GM21526 (cell line): ENCODE results near the gene MYO5A.
"Not testable (repeated sequence)": the region's sequence is repeated elsewhere in the genome, so short reads cannot be mapped to it uniquely, and the experiment has no call there.

Experiments
- ATAC-seq: cut with Tn5 transposase; IDR thresholded peaks from one replicate; pipeline ENCODE4 v1.9.1; 2021; ENCODE audit warnings: moderate library complexity; ENCODE audit not compliant: unreplicated experiment, low FRiP score

The MYO5A gene

GRCh38 chr15:52301265-52301847 lies 227.3 kb downstream of the MYO5A start:
- ATAC-seq = no peak

DNA sequence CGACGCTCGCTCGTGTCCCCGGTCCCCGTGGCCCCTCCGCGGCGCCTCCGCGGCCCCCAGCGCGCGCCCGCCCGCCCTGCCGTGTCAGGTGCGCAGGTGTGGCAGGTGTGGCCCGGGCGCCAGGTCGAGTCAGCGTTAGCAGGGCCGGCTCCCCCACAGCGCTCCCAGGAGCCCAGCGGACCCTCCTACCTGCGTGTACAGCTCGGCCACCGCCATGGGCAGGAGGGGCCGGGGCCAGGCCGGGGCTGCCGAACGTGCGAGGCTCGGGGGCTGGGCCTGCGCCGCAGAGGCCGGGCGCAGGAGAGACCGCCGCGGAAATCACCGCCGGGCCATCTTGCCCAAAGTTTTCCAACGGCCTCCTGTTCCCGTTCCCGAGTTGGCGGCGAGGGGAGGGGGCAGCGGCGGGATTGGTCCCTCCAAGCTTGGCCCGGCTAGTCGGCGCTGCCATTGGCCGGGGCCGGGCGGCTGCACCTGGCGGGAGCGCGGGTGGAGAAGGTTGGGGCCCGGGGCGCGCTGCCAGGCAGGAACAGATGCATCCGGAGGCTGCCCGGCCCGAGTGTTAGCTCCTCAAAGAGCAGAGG lies 233.2 kb downstream of the MYO5A start, which contains the start of gene MYO5C:
TSS of gene MYO5C (minus strand) at position 384 of the 581 bp plus-strand sequence. CDS start at position 216, 168 bp downstream.
- ATAC-seq = no peak

- ATAC-seq = no peak
These were observed 233.7 kb downstream of the MYO5A start for GRCh38 chr15:52294881-52295420.

DNA sequence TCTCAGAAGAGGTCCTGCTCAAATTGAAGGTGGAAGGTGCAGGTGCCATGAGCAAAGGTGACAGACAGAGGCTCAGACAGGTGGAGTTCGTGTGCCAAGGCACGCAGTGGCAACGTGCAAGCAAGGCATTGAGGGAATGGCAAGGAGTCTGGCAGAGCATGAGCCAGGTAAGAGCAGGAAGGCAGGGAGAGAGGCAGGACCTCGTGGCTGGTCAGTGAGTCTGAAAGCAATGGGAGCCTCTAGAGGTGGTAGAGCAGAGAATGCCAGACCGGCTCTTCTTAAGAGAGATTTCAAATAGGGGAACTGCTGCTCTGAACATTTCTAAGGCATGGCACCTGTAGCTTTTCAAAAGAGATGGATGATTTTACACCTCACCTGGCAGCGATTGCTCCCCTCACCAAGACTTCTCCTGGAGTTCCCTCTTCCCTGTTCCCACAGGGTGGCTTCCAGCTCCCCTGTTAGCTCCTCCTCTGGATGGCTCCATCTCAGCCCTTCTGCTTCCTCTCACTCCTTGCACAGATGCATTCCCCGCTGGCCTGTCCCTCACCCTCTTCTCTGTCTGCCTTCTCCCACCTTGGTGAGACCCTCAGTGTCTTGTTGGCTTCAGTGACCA lies 235.8 kb downstream of the MYO5A start:
- ATAC-seq = no peak

GRCh38 chr15:52291204-52291603 lies 237.5 kb downstream of the MYO5A start:
- no peak for ATAC-seq

DNA sequence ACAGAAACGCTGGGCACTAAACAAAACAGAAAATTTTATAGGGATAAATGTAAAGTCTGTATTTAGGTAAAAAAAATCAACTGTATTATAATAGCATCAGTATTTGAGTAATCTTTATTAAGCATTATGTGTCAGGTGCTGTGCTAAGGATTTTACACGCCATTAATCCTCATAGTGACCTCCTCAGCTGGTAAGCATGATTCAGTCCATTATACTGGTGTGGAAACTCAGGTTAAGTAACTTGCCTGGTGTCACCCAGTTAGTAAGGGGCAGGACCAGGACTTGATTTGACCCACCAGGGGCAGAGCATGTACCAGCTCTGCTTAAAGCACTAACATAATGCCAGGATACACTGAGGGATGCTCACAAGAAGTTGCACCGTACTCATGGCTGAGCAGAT lies 237.9 kb downstream of the MYO5A start:
- ATAC-seq = no peak

DNA sequence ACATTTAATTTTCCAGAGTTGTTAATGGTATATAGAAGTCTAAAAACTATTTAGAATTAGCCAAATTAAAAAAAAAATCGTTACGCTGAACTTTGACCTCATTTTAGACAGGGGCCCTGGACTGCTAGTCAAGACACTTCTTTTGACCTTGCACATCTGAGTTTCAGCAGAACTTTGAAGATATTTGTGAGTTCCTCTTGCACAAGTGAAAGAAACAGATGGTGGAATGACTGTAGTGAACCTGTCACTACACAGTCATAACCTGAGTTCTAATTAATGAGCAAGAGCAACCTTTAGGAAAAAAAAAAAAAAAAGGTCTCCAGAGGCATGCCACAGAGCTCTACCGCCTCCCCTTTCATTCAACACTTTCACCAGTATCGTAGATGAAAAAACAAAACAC lies 238.4 kb downstream of the MYO5A start:
- ATAC-seq = no peak

GRCh38 chr15:52289629-52290081 lies 239.0 kb downstream of the MYO5A start:
- no peak for ATAC-seq

- no peak for ATAC-seq
These were observed 239.7 kb downstream of the MYO5A start for GRCh38 chr15:52288986-52289385.

DNA sequence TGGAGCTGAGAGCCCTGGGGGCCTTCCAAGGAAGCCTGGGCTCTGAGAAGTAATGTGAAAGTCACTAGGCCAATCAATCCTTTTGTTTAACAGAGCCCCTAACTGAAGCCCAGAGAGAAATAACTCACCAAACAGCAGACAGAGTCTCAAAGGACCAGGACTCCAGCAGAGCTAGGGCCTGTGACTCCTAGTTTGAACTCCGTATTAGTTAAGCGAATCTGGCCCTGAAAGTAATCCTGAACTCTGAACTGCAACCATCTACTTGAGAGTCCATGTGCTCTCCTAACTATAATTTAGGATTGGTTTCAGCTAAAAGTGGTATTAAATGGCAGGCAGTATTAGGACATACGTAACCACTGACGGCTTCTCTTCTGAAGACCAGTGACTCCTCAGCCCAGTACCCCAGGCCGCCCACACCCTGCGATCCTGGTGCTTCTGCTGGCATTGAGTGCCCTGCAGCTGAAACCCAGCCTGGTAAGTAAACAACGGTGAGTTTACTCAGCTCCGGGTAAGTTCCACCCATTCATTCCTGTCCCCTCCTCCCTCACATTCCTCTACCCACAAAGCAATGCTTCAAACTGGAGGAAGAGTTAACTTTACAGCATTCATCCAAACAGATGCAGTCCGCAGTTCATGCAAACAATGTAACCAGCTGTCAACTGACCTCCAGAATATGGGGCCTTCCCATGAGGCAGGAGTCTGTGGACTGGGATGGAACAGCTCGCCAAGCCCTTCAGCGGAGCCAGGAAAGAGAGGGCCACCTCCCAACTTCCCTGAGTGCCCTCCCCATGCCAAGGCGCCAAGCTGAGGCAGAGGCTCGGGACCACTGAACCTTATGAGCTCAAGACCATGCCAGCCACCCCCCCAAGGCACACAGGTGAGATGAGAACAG lies 240.4 kb downstream of the MYO5A start:
- no peak for ATAC-seq

GRCh38 chr15:52287114-52287513 lies 241.6 kb downstream of the MYO5A start:
- ATAC-seq = no peak

DNA sequence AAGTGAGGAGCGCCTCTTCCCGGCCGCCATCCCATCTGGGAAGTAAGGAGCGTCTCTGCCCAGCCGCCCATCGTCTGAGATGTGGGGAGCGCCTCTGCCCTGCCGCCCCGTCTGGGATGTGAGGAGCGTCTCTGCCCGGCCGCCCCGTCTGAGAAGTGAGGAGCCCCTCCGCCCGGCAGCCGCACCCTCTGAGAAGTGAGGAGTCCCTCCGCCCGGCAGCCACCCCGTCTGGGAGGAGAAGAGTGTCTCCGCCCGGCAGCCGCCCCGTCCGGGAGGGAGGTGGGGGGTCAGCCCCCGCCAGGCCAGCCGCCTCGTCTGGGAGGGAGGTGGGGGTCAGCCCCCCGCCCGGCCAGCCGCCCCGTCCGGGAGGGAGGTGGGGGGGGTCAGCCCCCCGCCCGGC lies 242.7 kb downstream of the MYO5A start:
- not testable (repeated sequence) for ATAC-seq

GRCh38 chr15:52284164-52284563 lies 244.5 kb downstream of the MYO5A start:
- ATAC-seq = no peak

DNA sequence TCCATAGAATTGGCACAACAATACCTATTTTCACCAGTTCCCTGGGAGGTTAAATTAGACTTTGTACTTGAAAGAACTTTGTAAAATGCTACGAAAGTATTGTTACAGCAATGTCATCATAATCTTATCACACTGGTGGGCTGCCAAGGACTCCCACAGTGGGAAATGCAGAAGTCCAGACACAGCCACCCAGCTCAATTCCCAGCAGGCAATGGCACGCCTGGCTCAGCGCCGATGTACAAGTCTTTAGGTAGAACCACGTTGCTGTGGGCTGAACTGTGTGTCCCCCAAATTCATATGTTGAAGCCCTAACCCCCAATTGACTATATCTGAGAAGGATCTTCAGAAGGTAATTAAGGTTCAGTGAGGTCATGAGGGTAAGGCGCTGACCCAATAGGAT lies 245.4 kb downstream of the MYO5A start:
- no peak for ATAC-seq

- no peak for ATAC-seq
These were observed 246.3 kb downstream of the MYO5A start for GRCh38 chr15:52282418-52282817.

- ATAC-seq = no peak
These were observed 247.3 kb downstream of the MYO5A start for GRCh38 chr15:52281085-52282035.

DNA sequence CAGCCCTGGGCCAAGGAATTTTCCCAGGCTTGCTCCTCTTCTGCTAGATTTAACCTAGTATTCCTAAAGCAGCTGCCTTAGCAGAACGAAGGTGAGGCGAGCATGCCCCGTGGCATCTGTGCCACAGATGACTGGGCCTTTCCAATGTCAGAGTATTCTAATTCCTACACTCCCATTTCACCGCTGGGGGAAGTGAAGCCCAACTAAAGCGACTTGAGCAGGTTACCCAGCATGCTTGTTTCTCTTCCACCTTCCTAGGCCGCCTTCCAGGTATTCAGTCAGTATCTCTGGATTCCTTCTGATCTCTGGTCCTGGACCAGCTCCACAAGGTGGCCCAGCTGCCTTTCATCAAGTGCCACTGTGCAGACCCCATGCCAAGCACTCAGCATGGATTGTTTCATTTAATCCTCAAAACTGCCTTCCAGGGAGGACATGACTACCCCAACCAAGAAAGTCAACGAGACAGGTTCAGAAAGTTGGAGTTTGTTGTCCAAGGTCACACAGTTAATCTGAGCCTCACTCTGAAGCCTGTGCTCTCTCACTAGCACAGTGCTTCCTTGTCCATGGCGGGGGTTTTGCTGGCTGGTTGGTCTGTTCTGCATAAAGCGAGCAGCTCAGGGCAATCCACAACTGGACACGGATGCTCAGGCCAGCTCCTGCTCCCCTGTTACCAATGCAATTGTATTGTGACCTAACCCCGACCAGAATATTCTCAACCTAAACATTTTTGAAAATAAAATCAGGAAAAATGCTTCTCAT lies 248.2 kb downstream of the MYO5A start:
- ATAC-seq = no peak

- no peak for ATAC-seq
These were observed 249.9 kb downstream of the MYO5A start for GRCh38 chr15:52278636-52279367.
